Right atrium auricular region (tissue), 2 donors: ENCODE results near the gene MEAF6. TPM values are rescaled to one million over a fixed set of nuclear protein-coding genes. Genes with fewer than 3 reads are reported as not detected.

Source experiments
- DNase-seq: peaks from one replicate; pipeline ENCODE4 v3.0.0-alpha.2; 2019; ENCODE audit warnings: low spot score
- H3K27ac ChIP-seq, 2 donors: fragments of 200-600 bp; sonication (generic); 1 replicate in 1 of 2; 2 replicates in 1 of 2; pipeline ENCODE4 v1.5.1; 2016 to 2019
- H3K27me3 ChIP-seq, 2 donors: fragments of 200-600 bp; sonication (generic); one replicate each; pipeline versions ENCODE4 v1.5.1 to v1.6.0; 2017 to 2019
- H3K36me3 ChIP-seq: fragments of 200-600 bp; sonication (generic); one replicate; pipeline ENCODE4 v1.5.1; 2016
- H3K4me1 ChIP-seq, 2 donors: fragments of 200-600 bp; sonication (generic); one replicate each; pipeline versions ENCODE4 v1.5.1 to v1.6.0; 2017 to 2019
- H3K4me3 ChIP-seq, 2 donors: fragments of 200-600 bp; sonication (generic); 1 replicate in 1 of 2; 2 replicates in 1 of 2; pipeline ENCODE4 v1.5.1; 2017 to 2019; ENCODE audit warnings: mild to moderate bottlenecking in 1 of 2, moderate library complexity in 1 of 2
- H3K9me3 ChIP-seq, 2 donors: fragments of 200-600 bp; sonication (generic); one replicate each; pipeline ENCODE4 v1.5.1; 2019
- CTCF ChIP-seq, 2 donors: fragments of 200-600 bp; sonication (generic); IDR thresholded peaks; one replicate each; pipeline ENCODE4 v1.5.1; 2019; ENCODE audit warnings: antibody characterized with exemption in 2 of 2
- total RNA-seq, 2 donors: library from RNA; depleted of rRNA; stranded (reverse); fragments of >200 nt; gene quantifications; one replicate each; pipeline ENCODE4 v1.1.0, GENCODE V29; 2016

The MEAF6 gene
- total RNA-seq, 2 donors from 2014 or later, result 50.4 to 61.0 TPM

GRCh38 chr1:37487619-37487984, 27.0 kb downstream of the MEAF6 start:
- Histone ChIP-seq H3K36me3 (peaks cover 29% of the 10 kb centered on the region), H3K27me3 (no peaks in the 10 kb centered on the region), H3K27ac (peak overlapping the region; percentile 73 to 83), H3K4me1 (peaks cover 0 to 37% of the 10 kb centered on the region in 2 donors), H3K9me3 (no peaks in the 10 kb centered on the region), H3K4me3 (no peak overlapping the region)
- no peak for DNase-seq
- TF ChIP-seq CTCF (IDR thresholded peaks at IDR 0.05), result peak in 1 of 2 donors; percentile 18

- DNase-seq, result peak; percentile 90
- Histone ChIP-seq H3K27me3 (no peaks in the 10 kb centered on the region), H3K4me3 (no peak overlapping the region), H3K4me1 (peaks cover 0 to 37% of the 10 kb centered on the region in 2 donors), H3K9me3 (no peaks in the 10 kb centered on the region), H3K36me3 (peaks cover 36% of the 10 kb centered on the region), H3K27ac (peak overlapping the region; percentile 73 to 83)
- TF ChIP-seq CTCF (IDR thresholded peaks at IDR 0.05), result peak; percentile 98 to 99
These were observed 27.6 kb downstream of the MEAF6 start for GRCh38 chr1:37486680-37487618.

GRCh38 chr1:37485902-37486679, 28.5 kb downstream of the MEAF6 start:
- H3K9me3 ChIP-seq, result no peaks in the 10 kb centered on the region
- DNase-seq, result peak; percentile 52
- no peak for TF ChIP-seq CTCF (IDR thresholded peaks at IDR 0.05)
- H3K4me1 ChIP-seq, result peaks cover 0 to 37% of the 10 kb centered on the region in 2 donors
- peaks cover 41% of the 10 kb centered on the region for H3K36me3 ChIP-seq
- H3K27me3 ChIP-seq, result no peaks in the 10 kb centered on the region
- H3K4me3 ChIP-seq, result no peak overlapping the region
- peak overlapping the region; percentile 73 to 83 for H3K27ac ChIP-seq

- H3K36me3 ChIP-seq, result peaks cover 48% of the 10 kb centered on the region
- H3K4me3 ChIP-seq, result no peak overlapping the region
- TF ChIP-seq CTCF (IDR thresholded peaks at IDR 0.05), result no peak
- peaks cover 0 to 48% of the 10 kb centered on the region in 2 donors for H3K4me1 ChIP-seq
- no peaks in the 10 kb centered on the region for H3K27me3 ChIP-seq
- no peaks in the 10 kb centered on the region for H3K9me3 ChIP-seq
- peak overlapping the region; percentile 73 to 83 for H3K27ac ChIP-seq
- no peak for DNase-seq
These were observed 30.1 kb downstream of the MEAF6 start for GRCh38 chr1:37484325-37485051.

GRCh38 chr1:37483785-37484184, 30.8 kb downstream of the MEAF6 start:
- Histone ChIP-seq H3K9me3 (no peaks in the 10 kb centered on the region), H3K4me3 (no peak overlapping the region), H3K36me3 (peaks cover 55% of the 10 kb centered on the region), H3K27ac (peak overlapping the region; percentile 26 to 83), H3K4me1 (peaks cover 0 to 55% of the 10 kb centered on the region in 2 donors), H3K27me3 (no peaks in the 10 kb centered on the region)
- DNase-seq, result no peak
- TF ChIP-seq CTCF (IDR thresholded peaks at IDR 0.05), result no peak
